Mammary epithelial cell (primary cell): ENCODE measurements around the gene ABCF3.

Experiments used
- EZH2 ChIP-seq: IDR thresholded peaks from 2 replicates; pipeline ENCODE4 v1.6.1; 2012; ENCODE audit warnings: low read length, inconsistent platforms, borderline replicate concordance
- TF ChIP-seq, protein P1 (sequence below), 2 donors: IDR thresholded peaks in 1 of 2; conservative IDR thresholded peaks in 1 of 2; 2 replicates each; pipeline ENCODE4 v1.5.1; 2011 to 2012; ENCODE audit warnings: inconsistent platforms in 2 of 2, low read length in 2 of 2, mild to moderate bottlenecking in 2 of 2, control low read depth in 1 of 2, low read depth in 1 of 2; ENCODE audit not compliant: insufficient read depth in 1 of 2; ENCODE audit errors: extremely low read depth in 1 of 2

DNA sequence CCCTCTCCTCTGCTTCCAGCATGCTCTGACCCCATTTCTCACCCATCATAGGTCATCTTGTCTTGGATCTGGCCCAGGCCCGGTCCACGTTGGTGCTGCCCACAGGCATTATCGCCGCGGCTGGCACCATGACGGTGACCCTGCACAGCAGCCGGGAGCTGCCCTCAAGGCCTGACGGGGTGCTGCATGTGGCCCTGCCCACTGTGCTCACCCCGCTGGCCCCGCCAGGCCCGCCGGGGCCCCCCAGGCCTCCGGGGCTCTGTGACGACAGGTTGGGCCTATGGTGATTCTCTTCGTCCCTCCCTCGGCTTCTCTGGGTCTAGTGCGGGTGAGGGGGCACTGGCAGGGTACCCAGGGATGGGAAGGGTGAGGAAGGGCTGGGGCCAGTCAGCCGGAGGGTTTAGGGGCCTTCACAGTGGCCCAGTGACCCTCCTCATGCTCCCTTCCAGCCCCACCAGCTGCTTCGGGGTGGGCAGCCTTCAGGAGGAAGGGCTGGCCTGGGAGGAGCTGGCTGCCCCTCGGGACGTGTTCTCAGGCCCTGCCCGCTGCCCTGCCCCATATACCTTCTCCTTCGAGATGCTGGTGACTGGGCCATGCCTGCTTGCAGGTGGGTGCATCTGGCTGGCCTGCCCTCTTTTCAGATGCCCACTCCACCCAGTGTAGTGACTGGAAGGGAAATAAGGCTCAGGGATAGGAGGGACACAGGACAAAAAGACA lies 47.3 kb downstream of the ABCF3 start:
- TF ChIP-seq, protein P1, sequence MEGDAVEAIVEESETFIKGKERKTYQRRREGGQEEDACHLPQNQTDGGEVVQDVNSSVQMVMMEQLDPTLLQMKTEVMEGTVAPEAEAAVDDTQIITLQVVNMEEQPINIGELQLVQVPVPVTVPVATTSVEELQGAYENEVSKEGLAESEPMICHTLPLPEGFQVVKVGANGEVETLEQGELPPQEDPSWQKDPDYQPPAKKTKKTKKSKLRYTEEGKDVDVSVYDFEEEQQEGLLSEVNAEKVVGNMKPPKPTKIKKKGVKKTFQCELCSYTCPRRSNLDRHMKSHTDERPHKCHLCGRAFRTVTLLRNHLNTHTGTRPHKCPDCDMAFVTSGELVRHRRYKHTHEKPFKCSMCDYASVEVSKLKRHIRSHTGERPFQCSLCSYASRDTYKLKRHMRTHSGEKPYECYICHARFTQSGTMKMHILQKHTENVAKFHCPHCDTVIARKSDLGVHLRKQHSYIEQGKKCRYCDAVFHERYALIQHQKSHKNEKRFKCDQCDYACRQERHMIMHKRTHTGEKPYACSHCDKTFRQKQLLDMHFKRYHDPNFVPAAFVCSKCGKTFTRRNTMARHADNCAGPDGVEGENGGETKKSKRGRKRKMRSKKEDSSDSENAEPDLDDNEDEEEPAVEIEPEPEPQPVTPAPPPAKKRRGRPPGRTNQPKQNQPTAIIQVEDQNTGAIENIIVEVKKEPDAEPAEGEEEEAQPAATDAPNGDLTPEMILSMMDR (conservative IDR thresholded peaks at IDR 0.05 in 1 of 2, IDR thresholded peaks at IDR 0.05 in 1 of 2; ENCODE audit: extremely low read depth in 1 of 2, insufficient read depth in 1 of 2, low read depth in 1 of 2, low read length in 2 of 2) = no peak
- no peak for TF ChIP-seq EZH2
